GM20431 (cell line): ENCODE results near the gene COMMD10.
"Not testable (repeated sequence)": the region's sequence is repeated elsewhere in the genome, so short reads cannot be mapped to it uniquely, and the experiment has no call there.

Experiments
- in situ Hi-C: fragments of 300-500 bp; cut with MseI, MboI; formaldehyde crosslinking; loops from one replicate; pipeline ENCODE4 v1.15.0; 2020; ENCODE audit warnings: low sequenced_read_pairs; ENCODE audit not compliant: unreplicated experiment

Gene COMMD10

DNA sequence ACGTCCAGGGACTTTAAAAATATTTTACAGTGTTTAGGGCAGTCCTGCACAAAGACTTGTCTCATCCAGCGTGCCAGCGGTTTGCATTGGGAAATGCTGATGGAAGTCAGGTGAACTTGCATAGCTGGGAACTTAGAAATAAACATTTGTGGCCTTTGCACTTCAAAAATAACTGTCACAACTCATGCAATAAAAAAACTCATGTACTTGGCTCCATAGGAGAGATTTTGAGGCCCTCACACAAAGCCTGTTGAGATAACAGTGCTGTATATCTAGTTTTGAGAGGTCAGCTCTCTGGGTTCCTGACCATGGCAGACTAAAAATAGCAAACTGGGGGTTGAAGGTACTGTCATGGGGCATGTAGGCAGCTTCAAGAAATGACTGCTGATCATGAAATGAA is 5.5 kb downstream of the COMMD10 start:
- in situ Hi-C loops = no loop called here

DNA sequence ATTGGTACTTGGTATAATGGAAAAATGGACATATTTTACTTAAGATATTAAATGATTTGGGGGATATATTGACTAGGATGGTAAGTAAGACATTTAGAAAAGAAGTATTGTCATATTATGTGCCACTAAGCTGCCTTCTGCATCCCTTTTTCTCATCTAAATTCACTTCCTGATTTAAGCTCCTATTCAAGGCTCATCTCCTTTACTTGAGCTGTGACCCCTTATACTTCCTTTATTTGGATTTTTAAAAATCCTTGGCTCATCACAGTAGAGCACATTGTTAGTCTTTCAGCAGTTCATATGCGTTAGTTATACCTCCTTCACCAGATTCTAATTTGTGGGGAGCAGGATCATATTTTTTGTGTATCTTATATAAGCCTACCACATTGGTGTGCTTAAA is 6.6 kb downstream of the COMMD10 start:
- in situ Hi-C loops = no loop called here

DNA sequence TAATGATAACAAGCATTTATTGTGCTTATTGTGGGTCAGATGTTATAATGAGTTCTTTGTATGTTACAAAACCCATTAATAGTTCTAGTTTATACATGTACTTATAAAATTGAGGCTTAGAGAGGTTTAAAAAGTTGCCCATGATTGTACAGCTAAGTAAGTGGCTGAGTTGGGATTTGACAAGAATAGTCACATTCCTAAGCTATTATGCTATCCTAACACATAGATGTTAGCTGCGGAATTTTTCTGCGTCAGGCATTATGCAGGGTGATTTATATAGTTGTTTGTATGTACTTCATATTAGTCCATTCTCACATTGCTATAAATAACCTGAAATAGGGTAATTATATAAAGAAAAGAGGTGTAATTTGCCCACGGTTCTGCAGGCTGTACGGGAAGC is 12.5 kb downstream of the COMMD10 start:
- in situ Hi-C loops = no loop called here

GRCh38 chr5:116098998-116099397 is 14.2 kb downstream of the COMMD10 start:
- in situ Hi-C loops = no loop called here

GRCh38 chr5:116104941-116105340 is 20.1 kb downstream of the COMMD10 start:
- in situ Hi-C loops = not testable (repeated sequence)

DNA sequence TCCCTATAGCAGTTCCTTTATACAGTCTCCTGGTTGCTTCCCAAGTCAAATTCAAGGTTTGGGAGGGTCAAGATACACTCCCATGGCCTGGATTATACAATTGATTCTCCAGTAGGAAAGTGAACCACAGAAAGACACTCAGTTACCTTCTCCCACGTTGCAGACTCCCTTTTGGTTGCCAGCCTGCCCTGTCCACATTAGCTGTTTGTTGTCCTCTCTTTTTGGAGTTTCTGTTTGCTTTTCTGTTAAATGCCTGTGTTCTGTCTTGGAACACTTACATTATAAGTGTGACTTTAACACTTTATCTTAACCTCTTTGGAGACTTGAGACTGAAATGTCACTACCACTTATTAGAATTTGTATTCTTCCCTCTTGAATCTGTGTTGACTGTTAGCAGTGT is 30.3 kb downstream of the COMMD10 start:
- in situ Hi-C loops = no loop called here

DNA sequence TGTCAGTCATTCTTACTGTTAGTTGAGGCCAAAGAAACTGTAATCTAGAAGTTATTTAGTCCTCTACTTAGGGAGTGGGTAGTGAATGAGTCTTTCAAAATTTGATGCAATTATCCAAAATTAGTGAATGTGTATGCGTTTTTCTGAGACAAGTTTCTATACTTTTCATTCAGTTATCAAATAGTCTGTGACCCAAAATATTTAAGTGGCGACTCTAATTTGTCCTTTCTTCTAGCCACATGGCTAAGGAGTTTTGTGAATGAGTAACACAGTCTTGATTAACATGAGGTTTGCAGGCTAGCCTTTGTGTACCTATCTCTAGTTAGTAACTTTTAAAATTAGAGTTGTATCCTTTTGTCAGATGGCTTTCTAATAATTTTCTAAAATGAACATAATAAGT is 45.6 kb downstream of the COMMD10 start:
- in situ Hi-C loops = loop anchor here (25.0 kb wide), 1 partner anchor 432 kb away; the partner anchor contains the start of gene SEMA6A

DNA sequence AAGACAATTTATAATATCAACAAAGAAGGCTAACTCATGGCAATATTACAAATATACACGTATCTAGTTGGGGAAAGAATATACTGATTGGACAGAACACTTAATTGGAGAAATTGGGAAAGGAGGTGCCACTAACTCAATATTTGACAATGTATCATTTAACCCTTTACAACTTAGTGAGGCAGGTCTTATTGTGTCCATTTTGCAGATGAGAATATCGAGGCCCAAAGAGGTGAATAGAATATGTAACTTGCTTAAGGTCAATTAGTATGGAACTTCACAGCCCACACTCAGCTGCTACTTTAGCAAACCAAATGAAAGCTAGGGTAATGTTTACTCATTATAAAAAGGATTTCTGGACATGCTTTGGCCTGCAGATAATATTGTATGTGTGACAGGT is 46.2 kb downstream of the COMMD10 start:
- in situ Hi-C loops = loop anchor here (25.0 kb wide), 1 partner anchor 431 kb away; the partner anchor contains the start of gene SEMA6A

DNA sequence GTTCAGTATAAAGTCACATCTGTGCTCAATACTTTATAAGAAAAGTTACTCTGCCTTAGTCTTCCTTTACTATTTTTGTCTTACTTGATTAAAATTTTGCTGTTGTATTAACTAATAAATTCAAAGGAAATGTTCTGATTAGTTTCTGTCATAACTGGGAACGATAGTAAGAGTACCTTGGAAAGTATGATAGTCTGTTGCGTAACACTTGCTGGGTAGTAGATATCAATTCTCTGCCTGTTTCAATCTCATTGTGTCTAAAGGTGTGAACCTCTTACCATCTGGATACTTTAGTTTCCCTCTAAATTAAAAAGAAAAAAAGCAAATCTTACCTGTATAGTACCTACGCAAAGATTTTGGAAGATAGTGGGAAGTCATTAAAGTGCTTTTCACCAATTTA is 48.5 kb downstream of the COMMD10 start:
- in situ Hi-C loops = loop anchor here (25.0 kb wide), 1 partner anchor 429 kb away; the partner anchor contains the start of gene SEMA6A

GRCh38 chr5:116135344-116135743 is 50.5 kb downstream of the COMMD10 start:
- in situ Hi-C loops = loop anchor here (25.0 kb wide), 1 partner anchor 427 kb away; the partner anchor contains the start of gene SEMA6A

GRCh38 chr5:116137544-116138378 is 52.9 kb downstream of the COMMD10 start:
- in situ Hi-C loops = loop anchor here (25.0 kb wide), 1 partner anchor 425 kb away; the partner anchor contains the start of gene SEMA6A

DNA sequence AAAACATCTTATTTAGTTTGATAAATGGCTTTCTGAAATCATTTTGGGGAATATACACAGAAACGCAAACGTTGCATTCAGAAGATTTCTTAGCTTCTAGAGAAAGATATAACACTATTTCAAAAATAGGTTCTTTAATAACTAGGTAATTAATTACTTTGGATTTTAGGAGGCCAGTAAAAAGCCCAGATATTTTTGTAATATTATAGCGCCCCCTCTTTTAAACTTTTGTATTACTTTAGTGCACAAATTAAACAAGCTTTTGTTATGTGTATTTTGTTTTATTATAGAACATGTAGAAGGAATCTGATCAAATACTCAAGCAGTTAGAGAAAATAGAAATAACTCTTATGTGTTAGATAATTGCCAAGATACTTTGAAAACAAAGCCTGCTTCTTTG is 57.7 kb downstream of the COMMD10 start:
- in situ Hi-C loops = loop anchor here (25.0 kb wide), 1 partner anchor 420 kb away; the partner anchor contains the start of gene SEMA6A

- in situ Hi-C loops = loop anchor here (25.0 kb wide), 1 partner anchor 418 kb away; the partner anchor contains the start of gene SEMA6A
Observed at GRCh38 chr5:116144103-116144502, 59.3 kb downstream of the COMMD10 start.

DNA sequence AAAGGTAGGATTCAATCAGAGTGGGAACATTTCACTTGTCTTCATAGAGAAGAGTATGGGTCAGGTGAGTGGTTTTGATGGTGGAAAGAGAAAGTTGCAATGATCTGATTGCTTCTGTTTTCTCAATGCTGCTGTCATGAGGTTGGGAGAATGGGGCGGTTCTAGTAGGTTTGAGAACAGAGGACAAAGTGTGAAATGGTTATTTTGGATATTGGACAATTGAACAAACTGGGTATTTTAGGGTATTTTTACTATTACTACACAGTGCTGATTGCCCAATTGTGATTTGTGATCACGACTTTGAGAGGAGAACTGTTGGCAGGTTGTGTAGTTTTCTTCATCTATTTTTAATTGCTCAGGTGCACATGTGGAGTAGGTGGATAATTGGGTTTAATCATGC is 60.2 kb downstream of the COMMD10 start:
- in situ Hi-C loops = loop anchor here (25.0 kb wide), 1 partner anchor 417 kb away; the partner anchor contains the start of gene SEMA6A

GRCh38 chr5:116145416-116145815 is 60.6 kb downstream of the COMMD10 start:
- in situ Hi-C loops = loop anchor here (25.0 kb wide), 1 partner anchor 417 kb away; the partner anchor contains the start of gene SEMA6A

GRCh38 chr5:116152169-116152568 is 67.3 kb downstream of the COMMD10 start:
- in situ Hi-C loops = no loop called here

DNA sequence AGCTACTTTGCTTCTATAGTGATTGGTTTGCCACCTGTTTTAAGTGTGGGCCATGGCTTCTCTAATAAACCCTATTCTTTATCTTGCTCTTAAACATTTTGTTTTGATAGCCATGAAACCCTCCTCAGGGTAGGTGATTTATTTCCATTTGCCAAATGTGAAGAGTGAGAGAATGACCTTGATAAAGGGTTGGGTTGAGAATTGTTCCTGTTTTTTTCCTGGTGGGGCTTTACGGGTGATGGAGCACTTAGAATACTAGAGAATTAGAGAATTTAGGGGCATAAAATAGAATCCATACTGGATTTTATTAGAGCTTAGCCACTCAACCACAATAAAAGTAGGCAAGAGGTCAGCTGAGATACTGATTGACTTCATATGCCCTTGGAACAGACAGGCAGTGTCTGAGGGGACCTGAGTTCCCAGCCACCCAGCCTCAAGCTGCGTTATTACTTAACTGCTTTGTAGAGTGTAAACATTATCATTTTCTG is 68.9 kb downstream of the COMMD10 start:
- in situ Hi-C loops = no loop called here

GRCh38 chr5:116154252-116154651 is 69.4 kb downstream of the COMMD10 start:
- in situ Hi-C loops = no loop called here

GRCh38 chr5:116154931-116155330 is 70.1 kb downstream of the COMMD10 start:
- in situ Hi-C loops = no loop called here

DNA sequence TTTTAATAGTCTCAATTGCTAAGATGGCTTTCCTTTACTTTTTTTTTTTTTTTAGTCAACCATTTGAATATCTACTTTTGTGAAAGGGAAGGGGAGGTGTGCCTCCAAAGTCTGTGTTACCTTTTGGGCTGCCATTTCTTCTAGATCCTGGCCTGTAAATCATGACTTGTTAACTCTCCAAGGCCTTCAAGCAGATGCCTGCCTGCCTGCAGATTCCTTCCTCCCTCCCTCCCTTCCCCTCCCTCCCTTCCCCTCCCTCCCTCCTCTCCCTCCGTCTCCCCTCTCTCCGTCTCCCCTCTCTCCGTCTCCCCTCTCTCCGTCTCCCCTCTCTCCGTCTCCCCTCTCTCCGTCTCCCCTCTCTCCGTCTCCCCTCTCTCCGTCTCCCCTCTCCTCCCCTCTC is 73.1 kb downstream of the COMMD10 start:
- in situ Hi-C loops = no loop called here

GRCh38 chr5:116159006-116159405 is 74.2 kb downstream of the COMMD10 start:
- in situ Hi-C loops = no loop called here
